ENCODE measurements around the gene MOGAT1. TPM values are rescaled to one million over a fixed set of nuclear protein-coding genes. Genes with fewer than 3 reads are reported as not detected.

MOGAT1 gene
- total and polyA plus RNA-seq, 9 of the 15 experiments (the other 6 are each of a cell fraction or from before 2014, with no cell fraction given) = not detected

DNA sequence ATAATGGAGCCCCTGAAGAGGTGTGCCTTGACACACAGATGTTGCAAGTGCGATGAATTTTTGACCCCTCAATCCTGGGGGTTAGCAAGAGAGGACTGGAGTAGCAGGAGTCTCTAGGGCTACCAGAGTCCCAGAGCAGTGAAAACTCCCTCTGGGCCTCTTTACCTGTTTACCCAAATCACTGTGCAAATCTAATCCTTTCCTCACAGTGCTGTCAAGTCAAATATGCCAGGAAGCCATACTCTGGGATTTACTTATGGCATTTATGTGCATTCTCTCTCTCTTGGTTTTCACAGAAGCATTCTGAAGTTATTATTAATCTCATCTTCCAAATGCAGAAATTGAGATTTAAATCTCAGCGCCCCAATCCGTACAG lies 62.0 kb downstream of the MOGAT1 start:
- Histone ChIP-seq H2AFZ (ENCODE audit: low read depth, low read length) (no peak overlapping the region), H3K27me3 (ENCODE audit: control insufficient read depth in 2 of 2, insufficient read depth in 2 of 2, low read length in 2 of 2) (no peaks in the 10 kb centered on the region), H3K27ac (ENCODE audit: extremely low read depth, low read depth, low read length) (no peak overlapping the region), H4K20me1 (replicated peaks; ENCODE audit: control insufficient read depth, insufficient read depth, low read length) (no peaks in the 10 kb centered on the region), H3K4me1 (replicated peaks in 1 of 2; ENCODE audit: control insufficient read depth in 2 of 2, insufficient read depth in 2 of 2, low read length in 2 of 2) (no peaks in the 10 kb centered on the region), H3K79me2 (ENCODE audit: control insufficient read depth, insufficient read depth, low read length) (no peaks in the 10 kb centered on the region), H3K4me3 (no peak overlapping the region), H3K4me2 (ENCODE audit: insufficient read depth, low read length) (no peak overlapping the region), H3K36me3 (ENCODE audit: control insufficient read depth, insufficient read depth, low read length) (no peaks in the 10 kb centered on the region), H3K9me1 (ENCODE audit: control insufficient read depth, insufficient read depth, low read length) (no peaks in the 10 kb centered on the region), H3K9me3 (replicated peaks; ENCODE audit: control insufficient read depth, insufficient read depth, low read depth, low read length) (no peaks in the 10 kb centered on the region; the same call in 1 of the 2 replicates), H3K9ac (ENCODE audit: insufficient read depth in 1 of 2, low read depth in 2 of 2, low read length in 2 of 2) (no peak overlapping the region)
- FAIRE-seq = no peak
- POLR2A ChIA-PET = interaction anchor here (0.7 kb wide), 1 partner anchor 12 kb away, joined by 4 read pairs; no protein-coding TSS in a partner anchor
- no peak for ATAC-seq
- in situ Hi-C loops (cut with MboI) (no loop called here), intact Hi-C loops (cut with micrococcal nuclease) (no loop called here)
- CTCF ChIA-PET (ENCODE audit: low intra/inter-chr PET ratio) = no interaction called here
- TF ChIP-seq, protein P1, sequence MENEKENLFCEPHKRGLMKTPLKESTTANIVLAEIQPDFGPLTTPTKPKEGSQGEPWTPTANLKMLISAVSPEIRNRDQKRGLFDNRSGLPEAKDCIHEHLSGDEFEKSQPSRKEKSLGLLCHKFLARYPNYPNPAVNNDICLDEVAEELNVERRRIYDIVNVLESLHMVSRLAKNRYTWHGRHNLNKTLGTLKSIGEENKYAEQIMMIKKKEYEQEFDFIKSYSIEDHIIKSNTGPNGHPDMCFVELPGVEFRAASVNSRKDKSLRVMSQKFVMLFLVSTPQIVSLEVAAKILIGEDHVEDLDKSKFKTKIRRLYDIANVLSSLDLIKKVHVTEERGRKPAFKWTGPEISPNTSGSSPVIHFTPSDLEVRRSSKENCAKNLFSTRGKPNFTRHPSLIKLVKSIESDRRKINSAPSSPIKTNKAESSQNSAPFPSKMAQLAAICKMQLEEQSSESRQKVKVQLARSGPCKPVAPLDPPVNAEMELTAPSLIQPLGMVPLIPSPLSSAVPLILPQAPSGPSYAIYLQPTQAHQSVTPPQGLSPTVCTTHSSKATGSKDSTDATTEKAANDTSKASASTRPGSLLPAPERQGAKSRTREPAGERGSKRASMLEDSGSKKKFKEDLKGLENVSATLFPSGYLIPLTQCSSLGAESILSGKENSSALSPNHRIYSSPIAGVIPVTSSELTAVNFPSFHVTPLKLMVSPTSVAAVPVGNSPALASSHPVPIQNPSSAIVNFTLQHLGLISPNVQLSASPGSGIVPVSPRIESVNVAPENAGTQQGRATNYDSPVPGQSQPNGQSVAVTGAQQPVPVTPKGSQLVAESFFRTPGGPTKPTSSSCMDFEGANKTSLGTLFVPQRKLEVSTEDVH (IDR thresholded peaks at IDR 0.05; ENCODE audit: low read depth, partially characterized antibody) = no peak
- peak; percentile 57 to 78 for TF ChIP-seq KDM1A (IDR thresholded peaks at IDR 0.05)
- TF ChIP-seq, protein P2, sequence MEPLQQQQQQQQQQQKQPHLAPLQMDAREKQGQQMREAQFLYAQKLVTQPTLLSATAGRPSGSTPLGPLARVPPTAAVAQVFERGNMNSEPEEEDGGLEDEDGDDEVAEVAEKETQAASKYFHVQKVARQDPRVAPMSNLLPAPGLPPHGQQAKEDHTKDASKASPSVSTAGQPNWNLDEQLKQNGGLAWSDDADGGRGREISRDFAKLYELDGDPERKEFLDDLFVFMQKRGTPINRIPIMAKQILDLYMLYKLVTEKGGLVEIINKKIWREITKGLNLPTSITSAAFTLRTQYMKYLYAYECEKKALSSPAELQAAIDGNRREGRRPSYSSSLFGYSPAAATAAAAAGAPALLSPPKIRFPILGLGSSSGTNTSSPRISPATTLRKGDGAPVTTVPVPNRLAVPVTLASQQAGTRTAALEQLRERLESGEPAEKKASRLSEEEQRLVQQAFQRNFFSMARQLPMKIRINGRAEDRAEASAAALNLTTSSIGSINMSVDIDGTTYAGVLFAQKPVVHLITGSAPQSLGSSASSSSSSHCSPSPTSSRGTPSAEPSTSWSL (CRISPR knock-in tag; IDR thresholded peaks at IDR 0.05; ENCODE audit: borderline replicate concordance) = no peak
- no peak for DNase-seq (ENCODE audit: extremely low read depth in 1 of 4, low spot score in 3 of 4)
- BruUV-seq (replicated peaks) = no TSS peak
- 12% methylated on average over 3 of the region's 3 CpGs for WGBS (ENCODE audit: insufficient coverage, low coverage, missing lambda C conversion rate)
